ENCODE data around the gene CDH23. TPM values are rescaled to one million over a fixed set of nuclear protein-coding genes. Genes with fewer than 3 reads are reported as not detected.

Gene CDH23
- total RNA-seq, 2 donors from 2014 or later, result 3.9 to 74.8 TPM

DNA sequence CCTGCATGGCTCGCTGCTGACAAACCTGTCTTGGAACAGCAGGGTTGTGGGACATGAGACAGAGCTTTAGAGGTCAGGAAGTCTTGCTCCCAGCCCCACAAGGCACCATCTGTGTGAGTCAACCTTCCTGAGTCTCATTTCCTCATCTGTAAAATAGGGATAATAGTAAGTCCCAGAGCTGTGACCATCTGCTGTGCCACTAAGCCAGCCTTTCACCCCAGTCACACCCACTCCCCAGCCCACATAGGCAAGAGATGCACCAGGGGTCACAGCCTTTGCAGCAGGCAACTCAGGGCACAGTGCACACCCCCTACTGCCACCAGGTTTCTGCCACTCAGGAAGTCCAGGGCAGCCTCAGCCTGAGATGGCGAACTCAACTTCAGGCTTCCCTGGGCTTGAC is 29.4 kb upstream of the CDH23 start:
- TF ChIP-seq, protein P1, sequence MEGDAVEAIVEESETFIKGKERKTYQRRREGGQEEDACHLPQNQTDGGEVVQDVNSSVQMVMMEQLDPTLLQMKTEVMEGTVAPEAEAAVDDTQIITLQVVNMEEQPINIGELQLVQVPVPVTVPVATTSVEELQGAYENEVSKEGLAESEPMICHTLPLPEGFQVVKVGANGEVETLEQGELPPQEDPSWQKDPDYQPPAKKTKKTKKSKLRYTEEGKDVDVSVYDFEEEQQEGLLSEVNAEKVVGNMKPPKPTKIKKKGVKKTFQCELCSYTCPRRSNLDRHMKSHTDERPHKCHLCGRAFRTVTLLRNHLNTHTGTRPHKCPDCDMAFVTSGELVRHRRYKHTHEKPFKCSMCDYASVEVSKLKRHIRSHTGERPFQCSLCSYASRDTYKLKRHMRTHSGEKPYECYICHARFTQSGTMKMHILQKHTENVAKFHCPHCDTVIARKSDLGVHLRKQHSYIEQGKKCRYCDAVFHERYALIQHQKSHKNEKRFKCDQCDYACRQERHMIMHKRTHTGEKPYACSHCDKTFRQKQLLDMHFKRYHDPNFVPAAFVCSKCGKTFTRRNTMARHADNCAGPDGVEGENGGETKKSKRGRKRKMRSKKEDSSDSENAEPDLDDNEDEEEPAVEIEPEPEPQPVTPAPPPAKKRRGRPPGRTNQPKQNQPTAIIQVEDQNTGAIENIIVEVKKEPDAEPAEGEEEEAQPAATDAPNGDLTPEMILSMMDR (IDR thresholded peaks at IDR 0.05), result no peak
- TF ChIP-seq POLR2A (IDR thresholded peaks at IDR 0.05) (no peak), POLR2AphosphoS5 (IDR thresholded peaks at IDR 0.05) (no peak)
- 97% methylated on average over 2 of the region's 2 CpGs for WGBS
- no peaks in the 10 kb centered on the region for H3K9me3 ChIP-seq
- H3K36me3 ChIP-seq, result no peaks in the 10 kb centered on the region
- intact Hi-C loops (cut with DNase I), result no loop called here
- no peak overlapping the region for H3K4me3 ChIP-seq
- DNase-seq (ENCODE audit: low spot score), result no peak
- H3K4me1 ChIP-seq (replicated peaks), result no peaks in the 10 kb centered on the region
- no peaks in the 10 kb centered on the region for H3K27me3 ChIP-seq (replicated peaks; ENCODE audit: insufficient read depth)
- no peak overlapping the region for H3K27ac ChIP-seq

DNA sequence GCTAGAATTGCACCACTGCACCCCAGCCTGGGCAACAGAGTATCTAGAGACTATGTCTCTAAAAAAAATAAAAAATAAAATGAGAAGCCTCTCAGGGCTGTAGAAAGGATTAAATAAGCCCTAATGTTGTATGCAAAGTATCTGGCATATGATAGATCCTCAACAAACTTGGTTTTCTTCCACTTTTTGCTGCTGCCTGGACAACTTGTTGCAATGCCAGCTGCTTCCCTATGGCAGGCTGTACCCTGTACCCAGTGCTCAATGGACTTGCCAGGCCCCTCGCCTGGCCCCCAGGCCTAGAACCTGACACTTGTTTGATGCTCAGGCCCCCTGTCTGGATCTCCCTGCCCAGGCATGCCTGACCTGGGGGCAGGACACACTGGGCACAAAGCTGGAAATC is 28.5 kb upstream of the CDH23 start:
- Histone ChIP-seq H3K4me1 (replicated peaks) (no peaks in the 10 kb centered on the region), H3K36me3 (no peaks in the 10 kb centered on the region), H3K27me3 (replicated peaks; ENCODE audit: insufficient read depth) (no peaks in the 10 kb centered on the region), H3K4me3 (no peak overlapping the region), H3K9me3 (no peaks in the 10 kb centered on the region), H3K27ac (no peak overlapping the region)
- intact Hi-C loops (cut with DNase I), result no loop called here
- WGBS, result 95% methylated on average over 1 of the region's 1 CpG
- TF ChIP-seq, protein P1 (IDR thresholded peaks at IDR 0.05), result no peak
- no peak for TF ChIP-seq POLR2AphosphoS5 (IDR thresholded peaks at IDR 0.05)
- no peak for TF ChIP-seq POLR2A (IDR thresholded peaks at IDR 0.05)
- DNase-seq (ENCODE audit: low spot score), result no peak

DNA sequence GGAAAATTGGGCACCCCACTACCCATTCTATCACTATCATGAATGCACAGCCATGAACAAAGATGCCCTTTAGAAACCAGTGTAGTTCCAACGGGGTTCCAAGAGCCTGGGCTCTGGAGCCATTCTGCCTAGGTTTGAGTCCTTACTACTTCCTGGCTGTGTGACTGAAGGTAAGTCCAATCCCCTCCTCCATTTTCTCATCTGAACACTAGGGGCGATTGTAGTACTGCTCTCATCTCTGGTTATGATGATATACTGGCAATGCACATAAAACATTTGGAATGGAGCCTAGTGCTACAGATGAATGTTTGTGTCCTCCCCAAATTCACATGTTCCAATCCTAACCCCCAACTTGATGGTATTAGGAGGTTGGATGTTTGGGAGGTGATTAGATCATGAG is 28.1 kb upstream of the CDH23 start:
- no peak for DNase-seq (ENCODE audit: low spot score)
- Histone ChIP-seq H3K36me3 (no peaks in the 10 kb centered on the region), H3K4me1 (replicated peaks) (no peaks in the 10 kb centered on the region), H3K27ac (no peak overlapping the region), H3K9me3 (no peaks in the 10 kb centered on the region), H3K4me3 (no peak overlapping the region), H3K27me3 (replicated peaks; ENCODE audit: insufficient read depth) (no peaks in the 10 kb centered on the region)
- intact Hi-C loops (cut with DNase I), result no loop called here
- TF ChIP-seq POLR2A (IDR thresholded peaks at IDR 0.05) (no peak), POLR2AphosphoS5 (IDR thresholded peaks at IDR 0.05) (no peak)
- TF ChIP-seq, protein P1 (IDR thresholded peaks at IDR 0.05), result no peak
- 64% methylated on average over 2 of the region's 2 CpGs for WGBS

DNA sequence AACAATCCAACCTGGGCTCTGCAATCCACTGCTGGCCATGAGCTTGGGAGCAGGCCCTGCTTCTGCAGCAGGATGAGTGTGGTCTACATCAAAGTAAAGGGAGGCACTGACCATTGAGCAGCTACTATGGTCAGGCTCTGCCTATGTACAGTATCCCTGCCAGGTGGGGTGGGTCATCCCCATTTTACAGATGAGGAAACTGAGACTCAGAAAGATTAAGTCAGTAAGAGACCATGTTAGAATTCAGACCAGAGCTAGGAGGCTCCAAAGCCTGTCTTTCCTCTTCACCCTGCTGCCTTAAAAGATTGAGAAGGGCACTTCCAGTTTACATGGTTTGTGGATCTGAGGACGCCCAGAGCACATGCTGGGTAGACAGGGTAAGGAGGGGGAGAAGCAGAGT is 27.1 kb upstream of the CDH23 start:
- Histone ChIP-seq H3K9me3 (no peaks in the 10 kb centered on the region), H3K27ac (no peak overlapping the region), H3K27me3 (replicated peaks; ENCODE audit: insufficient read depth) (no peaks in the 10 kb centered on the region), H3K4me1 (replicated peaks) (no peaks in the 10 kb centered on the region), H3K36me3 (no peaks in the 10 kb centered on the region), H3K4me3 (no peak overlapping the region)
- TF ChIP-seq POLR2A (IDR thresholded peaks at IDR 0.05) (no peak), POLR2AphosphoS5 (IDR thresholded peaks at IDR 0.05) (no peak)
- TF ChIP-seq, protein P1 (IDR thresholded peaks at IDR 0.05), result no peak
- DNase-seq (ENCODE audit: low spot score), result no peak
- intact Hi-C loops (cut with DNase I), result no loop called here
- 90% methylated on average over 1 of the region's 1 CpG for WGBS

DNA sequence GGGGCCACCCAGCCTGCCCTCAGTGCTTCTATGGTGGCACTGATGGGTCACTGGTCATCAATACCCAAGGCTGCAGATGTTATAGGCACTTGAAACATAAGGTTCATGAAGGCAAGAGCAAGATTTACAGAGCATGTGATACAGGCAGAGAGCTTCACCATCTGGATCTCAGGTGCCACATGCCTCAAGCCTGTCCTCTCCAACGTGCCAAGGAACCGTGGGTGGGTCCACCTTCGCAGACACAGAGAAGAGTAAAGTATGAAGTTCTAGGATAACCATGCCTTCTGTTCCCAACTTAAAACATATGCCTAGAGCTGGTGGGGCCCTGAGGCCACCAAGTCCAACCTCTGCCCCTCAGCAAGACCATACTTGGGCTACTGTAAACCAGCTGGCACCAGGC is 26.7 kb upstream of the CDH23 start:
- H3K4me1 ChIP-seq (replicated peaks), result no peaks in the 10 kb centered on the region
- intact Hi-C loops (cut with DNase I), result no loop called here
- no peak overlapping the region for H3K27ac ChIP-seq
- no peak overlapping the region for H3K4me3 ChIP-seq
- no peaks in the 10 kb centered on the region for H3K27me3 ChIP-seq (replicated peaks; ENCODE audit: insufficient read depth)
- TF ChIP-seq, protein P1 (IDR thresholded peaks at IDR 0.05), result no peak
- TF ChIP-seq POLR2AphosphoS5 (IDR thresholded peaks at IDR 0.05) (no peak), POLR2A (IDR thresholded peaks at IDR 0.05) (no peak)
- WGBS, result 83% methylated on average over 3 of the region's 3 CpGs
- no peaks in the 10 kb centered on the region for H3K36me3 ChIP-seq
- no peaks in the 10 kb centered on the region for H3K9me3 ChIP-seq
- no peak for DNase-seq (ENCODE audit: low spot score)
